ENCODE results near the gene ZNF263.
"Not testable (repeated sequence)": the region's sequence is repeated elsewhere in the genome, so short reads cannot be mapped to it uniquely, and the experiment has no call there.

Gene ZNF263

GRCh38 chr16:3266873-3267537 is 16.3 kb upstream of the ZNF263 start:
- peak; percentile 21 for DNase-seq (ENCODE audit: low read depth, low spot score)

GRCh38 chr16:3268294-3268693 is 15.0 kb upstream of the ZNF263 start:
- no peak for DNase-seq (ENCODE audit: low read depth, low spot score)

DNA sequence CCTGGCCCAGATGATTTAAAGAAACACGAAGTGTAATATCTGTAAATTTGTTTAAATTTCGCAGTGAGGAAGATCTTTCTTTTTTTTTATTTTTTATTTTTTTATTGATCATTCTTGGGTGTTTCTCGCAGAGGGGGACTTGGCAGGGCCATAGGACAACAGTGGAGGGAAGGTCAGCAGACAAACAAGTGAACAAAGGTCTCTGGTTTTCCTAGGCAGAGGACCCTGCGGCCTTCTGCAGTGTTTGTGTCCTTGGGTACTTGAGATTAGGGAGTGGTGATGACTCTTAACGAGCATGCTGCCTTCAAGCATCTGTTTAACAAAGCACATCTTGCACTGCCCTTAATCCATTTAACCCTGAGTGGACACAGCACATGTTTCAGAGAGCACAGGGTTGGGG is 12.6 kb upstream of the ZNF263 start:
- not testable (repeated sequence) for DNase-seq (ENCODE audit: low read depth, low spot score)

GRCh38 chr16:3271281-3271680 is 12.0 kb upstream of the ZNF263 start:
- DNase-seq (ENCODE audit: low read depth, low spot score): not testable (repeated sequence)

DNA sequence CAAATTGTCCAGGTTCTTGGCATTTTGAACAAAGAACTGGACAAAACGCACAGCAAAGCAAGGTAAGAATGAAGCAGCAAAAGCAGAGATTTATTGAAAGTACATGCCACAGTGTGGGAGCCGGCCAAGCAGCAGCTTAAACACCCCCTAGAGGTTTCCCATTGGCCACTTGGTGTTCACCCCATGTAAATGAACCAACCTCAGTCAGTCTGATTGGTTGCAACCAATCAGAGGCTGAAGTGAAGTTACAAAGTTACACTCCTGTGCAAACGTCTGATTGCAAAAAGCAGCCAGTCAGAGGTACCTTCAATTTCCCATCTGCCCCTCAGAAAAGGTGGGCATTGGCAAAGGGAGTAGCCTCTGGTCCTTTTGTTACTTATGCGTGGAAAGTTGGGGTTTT is 8.8 kb upstream of the ZNF263 start:
- no peak for DNase-seq (ENCODE audit: low read depth, low spot score)

- no peak for DNase-seq (ENCODE audit: low read depth, low spot score)
Observed at GRCh38 chr16:3274947-3275346, 8.3 kb upstream of the ZNF263 start.

- no peak for DNase-seq (ENCODE audit: low read depth, low spot score)
Observed at GRCh38 chr16:3276679-3277078, 6.6 kb upstream of the ZNF263 start.

DNA sequence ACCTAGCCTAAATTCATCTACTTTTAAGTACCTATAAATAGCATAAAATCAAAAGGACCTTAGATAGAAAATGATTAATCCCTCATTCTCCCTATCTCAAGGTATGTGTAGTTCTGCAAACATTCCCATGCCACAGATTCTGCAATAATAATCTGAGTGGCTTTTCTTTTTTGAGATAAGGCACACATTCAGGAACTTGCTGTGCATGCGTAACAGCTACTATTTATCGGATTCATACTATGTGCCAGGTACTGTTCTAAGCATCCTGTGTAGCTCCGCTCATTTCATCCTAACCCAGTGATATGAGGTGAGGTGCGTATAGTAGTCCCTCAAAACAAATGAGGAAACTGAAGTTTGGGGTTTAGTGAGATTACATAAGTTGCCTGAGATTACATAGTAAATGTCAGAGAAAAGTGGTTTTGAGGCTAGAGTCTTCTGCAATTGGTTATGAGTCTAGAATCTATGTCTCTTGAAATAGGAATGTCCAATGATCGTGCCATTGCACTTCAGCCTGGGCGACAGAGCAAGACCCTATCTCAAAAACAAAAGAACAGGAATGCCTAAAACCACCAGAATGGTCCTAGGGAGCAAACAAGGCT is 2.0 kb upstream of the ZNF263 start:
- DNase-seq (ENCODE audit: low read depth, low spot score): no peak

DNA sequence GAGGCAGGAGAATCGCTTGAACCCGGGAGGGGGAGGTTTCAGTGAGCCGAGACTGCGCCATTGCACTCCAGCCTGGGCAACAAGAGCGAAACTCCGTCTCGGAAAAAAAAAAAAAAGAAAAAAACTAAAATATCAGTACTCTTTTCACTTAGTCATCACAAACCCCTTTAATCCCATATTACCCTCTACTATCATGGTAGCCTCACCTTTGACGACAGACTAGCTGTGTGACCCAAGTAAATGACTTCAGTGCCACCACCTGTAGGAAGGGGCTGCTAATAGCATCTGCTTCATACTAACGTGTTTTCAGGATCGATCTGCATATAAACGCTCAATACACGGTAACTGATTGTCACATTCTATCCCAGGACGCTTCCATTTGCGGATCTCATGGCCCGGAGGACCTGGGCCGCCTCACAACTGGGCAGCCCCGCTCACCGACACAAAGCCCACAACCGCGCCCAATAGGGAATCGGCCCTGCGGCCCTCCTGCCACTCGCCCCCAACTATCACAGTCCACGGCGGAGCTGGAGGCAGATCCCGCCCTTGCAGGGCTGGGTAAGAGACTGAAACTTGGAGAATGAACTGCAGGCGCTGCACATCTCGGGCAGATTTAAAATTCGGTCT is 1.1 kb upstream of the ZNF263 start:
- DNase-seq (ENCODE audit: low read depth, low spot score): peak; percentile 91

DNA sequence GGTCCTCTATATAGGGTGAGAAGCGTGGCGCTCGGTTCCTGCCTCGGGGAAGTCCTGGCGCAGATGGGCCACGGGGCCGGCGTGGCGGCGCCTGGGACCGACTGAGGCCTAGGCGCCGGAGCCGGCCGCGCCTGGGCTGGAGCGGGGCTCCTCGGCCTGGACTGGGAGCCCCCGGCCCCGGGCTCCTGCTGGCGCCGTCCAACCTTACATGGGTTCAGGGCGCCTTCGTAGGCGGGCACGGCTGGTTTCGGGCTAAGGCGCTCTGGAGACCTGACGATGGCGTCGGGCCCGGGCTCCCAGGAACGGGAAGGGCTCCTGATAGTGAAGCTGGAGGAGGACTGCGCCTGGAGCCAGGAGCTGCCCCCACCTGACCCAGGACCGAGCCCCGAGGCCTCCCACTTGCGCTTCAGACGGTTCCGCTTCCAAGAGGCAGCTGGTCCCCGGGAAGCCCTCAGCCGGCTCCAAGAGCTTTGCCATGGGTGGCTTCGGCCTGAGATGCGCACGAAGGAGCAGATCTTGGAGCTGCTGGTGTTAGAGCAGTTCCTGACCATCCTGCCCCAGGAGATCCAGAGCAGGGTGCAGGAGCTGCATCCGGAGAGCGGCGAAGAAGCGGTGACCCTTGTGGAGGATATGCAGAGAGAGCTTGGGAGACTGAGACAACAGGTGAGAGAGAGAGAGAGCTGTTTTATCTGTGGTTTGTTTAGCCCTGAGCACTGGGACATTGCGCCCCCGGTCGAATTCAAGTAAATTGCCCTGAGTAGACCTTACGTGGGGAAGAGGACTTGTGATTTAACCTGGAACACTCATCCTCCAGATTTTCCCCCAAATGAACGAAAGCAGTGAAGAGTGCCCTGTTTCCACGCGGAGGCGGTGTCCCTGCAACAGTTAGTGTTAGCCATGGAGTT is 504 bp downstream of the ZNF263 start:
- DNase-seq (ENCODE audit: low read depth, low spot score): no peak

DNA sequence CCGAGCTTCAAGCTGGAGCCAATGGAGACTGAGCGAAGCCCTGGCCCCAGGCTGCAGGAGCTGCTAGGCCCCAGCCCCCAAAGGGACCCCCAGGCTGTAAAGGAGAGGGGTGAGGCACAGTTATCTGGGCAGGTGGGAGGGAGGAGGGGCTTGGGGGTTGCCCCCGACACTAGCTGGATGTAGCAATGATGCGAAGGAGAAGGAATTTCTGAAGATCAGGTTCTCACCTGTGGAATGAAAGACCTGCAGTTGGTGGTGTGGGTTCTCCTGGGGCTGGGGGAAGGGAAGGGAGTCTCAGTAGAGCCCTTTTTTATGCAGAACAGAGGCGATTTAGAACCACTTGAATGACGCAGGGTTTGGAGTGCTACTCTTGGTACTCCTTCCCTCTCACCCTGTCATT is 1.8 kb downstream of the ZNF263 start:
- DNase-seq (ENCODE audit: low read depth, low spot score): peak; percentile 44

GRCh38 chr16:3289998-3290673 is 6.8 kb downstream of the ZNF263 start:
- DNase-seq (ENCODE audit: low read depth, low spot score): no peak

DNA sequence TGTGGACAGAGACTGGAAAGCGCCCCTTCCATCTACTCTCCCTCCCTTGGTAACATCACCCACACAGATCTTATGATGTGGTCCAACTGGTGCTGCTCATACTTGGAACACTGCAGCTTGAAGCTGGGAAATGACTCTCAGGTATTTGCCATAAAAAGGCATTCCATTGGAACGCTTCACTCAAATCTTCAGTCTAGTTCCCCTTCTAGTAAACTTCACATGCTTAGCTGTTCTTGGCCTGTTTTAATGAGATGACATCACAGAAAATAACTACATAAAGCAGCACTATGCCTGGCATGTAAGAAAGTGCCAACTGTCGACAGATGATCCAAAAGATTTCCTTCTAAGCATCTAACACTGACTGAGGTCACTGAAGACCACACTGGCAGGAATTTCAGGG is 9.3 kb downstream of the ZNF263 start:
- no peak for DNase-seq (ENCODE audit: low read depth, low spot score)

DNA sequence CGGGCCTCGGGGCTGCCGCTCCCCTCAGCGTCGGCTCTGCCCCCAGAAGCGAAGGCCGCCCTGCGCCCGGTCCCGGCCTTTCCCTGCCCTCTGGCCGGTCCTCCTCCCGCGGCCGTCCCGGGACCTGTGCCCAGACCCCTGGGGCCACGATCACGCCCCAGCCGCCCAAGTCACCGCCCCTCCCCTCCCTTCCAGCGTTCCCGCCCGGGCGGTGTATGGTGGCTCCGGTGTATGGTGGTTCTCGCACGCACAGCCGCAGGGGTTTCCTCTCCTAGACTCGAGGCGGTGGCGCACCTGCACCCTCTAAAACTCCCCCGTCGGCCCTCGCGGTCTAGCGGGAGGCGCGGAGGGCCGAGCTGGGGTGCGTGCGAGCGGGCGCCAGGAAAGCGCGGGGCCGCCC is 11.9 kb downstream of the ZNF263 start:
- no peak for DNase-seq (ENCODE audit: low read depth, low spot score)

- no peak for DNase-seq (ENCODE audit: low read depth, low spot score)
Observed at GRCh38 chr16:3295783-3296182, 12.5 kb downstream of the ZNF263 start.

- DNase-seq (ENCODE audit: low read depth, low spot score): no peak
Observed at GRCh38 chr16:3304370-3304769, 21.1 kb downstream of the ZNF263 start.

GRCh38 chr16:3305109-3306068 is 22.1 kb downstream of the ZNF263 start, which contains the start of the genes TIGD7 and ZNF75A:
TIGD7 (minus strand) TSS chr16:3305430; CDS start chr16:3300614, 4,816 bp downstream.
ZNF75A (plus strand) TSS chr16:3305497; CDS start chr16:3308429, 2,932 bp downstream.
- peak; percentile 97 for DNase-seq (ENCODE audit: low read depth, low spot score)

GRCh38 chr16:3306078-3306477 is 22.8 kb downstream of the ZNF263 start:
- no peak for DNase-seq (ENCODE audit: low read depth, low spot score)

DNA sequence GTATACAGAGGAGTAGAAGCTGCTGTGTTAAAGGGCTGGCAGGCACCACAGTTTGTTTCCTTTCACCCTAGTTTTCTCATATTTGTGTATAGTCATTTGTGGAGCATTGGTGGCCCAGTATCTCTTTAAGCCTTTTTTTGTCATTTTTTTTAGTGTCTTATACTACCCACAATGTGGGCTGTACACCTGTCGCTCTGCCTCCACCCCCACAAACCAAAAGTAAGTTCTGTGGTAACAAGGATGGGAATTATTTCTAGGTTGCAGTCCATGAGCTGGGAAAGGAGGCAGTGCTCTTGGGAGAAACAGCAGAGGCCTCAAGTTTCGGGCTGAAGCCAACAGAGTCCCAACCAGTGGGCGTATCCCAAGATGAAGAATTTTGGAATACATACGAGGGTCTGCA is 28.2 kb downstream of the ZNF263 start:
- no peak for DNase-seq (ENCODE audit: low read depth, low spot score)

GRCh38 chr16:3317315-3317999 is 34.2 kb downstream of the ZNF263 start:
- no peak for DNase-seq (ENCODE audit: low read depth, low spot score)

All from ELF-1 (cell line).